IPS DF 4.7 (cell line): ENCODE results near the gene LTA4H.
"Not testable (repeated sequence)": the region's sequence is repeated elsewhere in the genome, so short reads cannot be mapped to it uniquely, and the experiment has no call there.

Experiments
- DNase-seq: peaks from one replicate; pipeline ENCODE4 v3.0.0-alpha.2; 2013; ENCODE audit warnings: low spot score; ENCODE audit errors: extremely low read depth

LTA4H gene

DNA sequence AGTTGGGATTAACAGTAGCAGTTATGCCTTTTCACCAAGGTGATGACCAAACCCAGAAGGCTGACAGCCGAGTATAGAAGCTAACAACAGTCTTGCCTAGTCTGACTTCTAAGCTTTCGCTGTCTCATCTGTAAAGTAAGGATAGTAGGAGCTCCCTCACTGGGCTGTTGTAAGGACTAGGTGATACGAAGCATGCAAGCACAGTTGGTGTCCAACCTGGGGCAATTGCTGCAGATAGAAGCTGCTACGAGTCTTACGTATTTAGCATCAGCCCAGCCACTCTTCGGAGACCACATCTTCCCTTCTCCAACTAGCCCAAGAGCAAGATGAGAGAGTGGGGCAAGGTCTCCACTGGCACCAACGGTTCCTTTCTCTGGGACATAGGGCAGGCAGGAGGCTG is 45.3 kb downstream of the LTA4H start:
- DNase-seq, result no peak

DNA sequence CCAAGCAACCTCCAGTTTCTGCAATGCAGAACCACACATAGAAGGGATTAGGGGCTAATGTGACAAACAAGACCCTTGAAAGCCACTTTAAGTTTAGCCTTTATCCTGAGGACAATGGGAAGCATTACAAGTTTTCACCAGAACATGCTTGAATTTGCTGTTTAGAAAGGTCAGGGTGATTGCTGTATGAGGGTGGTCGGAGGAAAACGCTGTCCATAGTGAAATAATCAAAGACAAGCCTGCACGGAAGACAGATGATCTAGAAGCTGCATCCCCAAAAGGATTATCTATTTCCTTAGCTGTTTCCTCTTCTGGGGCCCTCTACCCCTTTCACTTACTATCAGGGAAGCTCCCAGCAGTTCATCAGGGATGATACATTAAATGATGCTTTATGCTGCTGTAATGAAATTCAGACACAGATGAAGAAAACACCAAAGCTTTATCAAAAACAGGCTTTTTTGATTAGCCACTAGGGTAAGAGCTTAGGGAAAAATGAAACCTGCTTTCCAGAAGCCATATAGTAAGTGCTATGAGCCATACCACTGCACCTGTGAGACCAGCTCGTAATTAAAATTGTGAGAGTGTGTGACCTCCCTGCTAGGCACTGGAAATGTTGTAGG is 45.8 kb downstream of the LTA4H start:
- DNase-seq, result no peak

DNA sequence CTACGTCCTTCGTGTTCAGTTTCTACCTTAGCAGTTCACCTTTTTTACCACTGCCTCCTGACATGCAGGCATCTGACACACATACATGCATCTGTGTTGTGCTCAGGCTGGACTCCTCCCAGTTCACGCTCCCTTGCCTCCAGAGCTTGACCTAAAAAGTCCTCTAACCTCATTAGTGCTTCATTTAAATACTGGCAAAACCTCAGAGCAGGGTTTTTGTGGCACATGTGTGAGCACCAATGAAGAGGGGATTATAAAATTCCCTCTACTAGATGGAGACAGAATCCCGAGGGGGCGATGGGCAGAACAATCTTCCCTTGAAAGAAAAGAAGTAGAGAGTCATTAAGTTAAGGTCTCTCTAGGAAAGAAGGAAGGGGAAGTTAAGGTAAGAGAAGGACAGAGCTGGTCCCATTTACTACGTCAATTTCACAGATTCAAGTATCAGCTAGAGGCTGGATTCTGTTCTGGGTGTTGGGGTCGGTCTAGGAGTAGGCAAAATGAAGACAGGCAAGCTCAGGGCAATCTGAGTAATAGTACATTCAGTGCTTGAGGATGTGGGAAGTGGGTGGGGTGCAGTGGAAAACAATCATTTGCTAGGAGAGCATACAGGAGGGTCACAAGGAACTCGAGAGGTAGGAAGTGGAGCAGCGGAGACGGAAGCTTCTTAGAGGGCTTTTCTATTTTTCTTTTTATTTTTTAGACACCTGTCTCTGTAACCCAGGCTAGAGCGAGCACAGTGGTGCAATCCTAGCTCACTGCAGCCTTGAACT is 46.7 kb downstream of the LTA4H start:
- DNase-seq, result no peak

DNA sequence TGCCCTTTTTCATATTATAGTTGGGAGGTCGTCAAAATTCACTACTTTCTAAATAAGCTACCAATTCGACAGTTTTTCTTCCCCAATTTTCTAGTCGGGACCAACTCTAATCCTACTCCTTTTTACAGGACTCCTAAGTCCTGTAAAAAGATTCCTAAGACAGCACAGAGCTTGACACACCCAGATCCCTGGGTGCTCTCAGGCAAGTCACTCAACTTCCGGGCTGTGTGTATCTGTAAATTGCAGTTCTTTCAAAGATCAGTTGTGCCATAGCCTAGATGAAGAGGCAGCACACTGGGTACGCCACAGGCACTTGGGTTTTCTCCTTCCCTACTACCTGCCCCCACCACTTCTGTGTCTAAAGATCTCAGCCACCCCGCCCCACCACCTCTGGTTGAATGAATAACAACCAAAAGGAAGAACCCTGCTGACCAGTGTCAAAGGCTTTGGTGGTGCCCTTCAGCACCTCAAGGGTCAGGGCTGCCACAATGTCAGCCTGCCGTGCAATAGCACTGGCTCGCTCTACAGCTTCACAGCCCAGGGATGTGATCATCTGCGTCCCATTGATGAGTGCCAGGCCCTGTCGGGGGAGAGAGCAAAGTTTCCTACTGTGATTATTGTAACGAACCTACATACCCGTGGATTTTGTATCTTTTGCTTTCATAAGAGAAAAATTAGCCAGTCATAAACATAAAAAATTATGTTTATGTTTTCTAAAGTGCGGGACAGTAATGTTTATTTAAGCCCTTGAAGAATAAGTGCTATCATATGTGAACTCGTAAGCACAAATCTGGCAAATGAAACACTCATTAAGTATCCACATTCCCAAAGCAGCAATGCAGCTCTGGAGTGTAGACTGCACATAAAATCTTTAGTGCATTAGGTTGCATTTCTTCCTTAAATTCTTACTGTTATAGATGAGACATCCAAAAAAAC is 48.5 kb downstream of the LTA4H start:
- DNase-seq, result no peak

DNA sequence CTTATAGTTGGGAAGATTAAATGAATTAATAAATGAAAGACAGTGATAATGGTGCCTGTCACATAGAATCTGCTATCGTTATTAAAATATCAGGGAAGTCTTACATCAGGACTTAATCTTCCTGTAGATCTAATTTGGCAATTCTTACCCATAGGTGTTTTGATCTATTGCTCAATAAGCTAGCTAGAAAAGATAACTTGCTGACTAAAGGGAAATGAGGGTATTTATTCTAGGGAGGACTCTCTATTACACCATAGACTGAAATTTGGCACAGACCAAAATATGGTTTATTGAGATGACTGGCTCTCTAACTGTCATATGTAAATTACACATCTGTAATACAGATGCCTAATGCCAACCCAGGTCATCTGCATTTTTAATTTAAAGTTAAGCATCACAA is 50.7 kb downstream of the LTA4H start:
- DNase-seq, result no peak

DNA sequence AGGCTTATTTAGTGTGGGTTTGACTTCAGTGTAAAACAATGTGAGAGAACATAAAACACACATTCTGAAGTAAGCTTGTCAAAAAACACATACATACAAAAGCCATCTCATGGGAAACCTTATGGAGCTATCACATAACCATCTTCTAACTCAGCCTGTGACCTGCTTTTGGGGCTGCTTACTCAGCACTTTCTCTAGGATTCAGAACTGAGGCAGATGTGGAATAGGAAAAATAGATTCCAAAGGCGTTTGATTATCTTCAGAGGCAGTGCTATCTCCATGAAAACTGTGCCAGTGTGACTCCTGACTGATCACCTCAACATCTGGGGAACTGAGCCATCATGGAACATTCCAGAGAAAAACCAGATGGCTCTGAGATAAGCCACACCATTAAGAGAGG is 52.8 kb downstream of the LTA4H start:
- DNase-seq, result no peak

DNA sequence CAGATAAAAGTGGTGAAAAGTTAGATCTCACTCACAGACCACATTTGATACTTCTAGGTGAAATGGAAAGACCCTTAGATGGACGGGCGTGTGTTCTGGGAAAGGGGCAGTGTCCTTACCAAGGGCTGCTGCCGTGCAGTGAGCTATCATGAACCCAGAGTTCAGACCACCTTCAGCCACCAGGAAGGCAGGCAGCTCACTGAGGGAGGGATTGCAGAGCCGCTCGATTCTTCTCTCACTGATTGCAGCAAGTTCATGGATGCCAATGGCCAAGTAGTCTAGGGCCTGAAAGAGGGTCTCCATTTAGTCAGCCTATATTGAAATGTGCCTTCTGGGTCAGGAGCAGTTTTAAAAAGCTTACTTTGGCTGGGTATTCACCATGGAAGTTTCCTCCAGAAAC is 55.0 kb downstream of the LTA4H start:
- DNase-seq, result no peak

DNA sequence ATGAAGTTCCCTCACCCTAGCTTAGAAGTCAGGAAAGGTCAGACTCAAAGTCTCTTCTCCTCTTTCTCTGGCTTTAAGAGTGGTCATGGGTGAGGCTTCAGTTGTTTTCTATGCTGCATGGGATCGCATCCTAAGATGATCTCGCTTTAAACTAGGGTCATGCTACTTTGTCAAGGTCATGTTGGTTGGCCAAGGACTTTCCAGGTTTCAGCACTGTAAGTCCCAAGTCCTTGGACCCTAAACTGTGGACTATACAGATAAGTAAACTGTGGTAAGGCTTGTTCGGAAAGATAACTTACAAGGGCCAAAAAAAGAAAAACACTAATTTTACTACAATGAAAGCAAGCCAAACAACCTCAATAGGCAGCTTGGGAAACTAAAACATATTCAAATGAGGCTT is 56.6 kb downstream of the LTA4H start:
- DNase-seq, result no peak

DNA sequence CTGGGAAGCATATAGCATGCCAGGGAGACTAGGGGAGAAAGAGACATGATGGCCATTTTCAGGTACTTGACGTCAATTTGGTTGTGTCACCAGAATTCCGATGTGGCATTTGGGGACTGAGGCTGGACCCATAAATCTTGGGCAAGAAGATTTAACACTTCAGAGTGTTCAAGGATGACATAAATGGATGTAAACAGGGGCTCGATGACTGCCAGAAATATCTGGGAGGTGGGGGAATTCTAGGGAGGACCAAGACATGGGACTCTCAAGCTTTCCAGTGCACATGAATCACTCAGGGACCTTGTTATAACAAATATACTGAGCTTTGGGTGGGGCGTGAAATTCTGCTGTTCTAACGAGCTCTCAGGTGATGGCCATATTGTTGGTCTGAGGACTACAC is 57.0 kb downstream of the LTA4H start:
- no peak for DNase-seq

DNA sequence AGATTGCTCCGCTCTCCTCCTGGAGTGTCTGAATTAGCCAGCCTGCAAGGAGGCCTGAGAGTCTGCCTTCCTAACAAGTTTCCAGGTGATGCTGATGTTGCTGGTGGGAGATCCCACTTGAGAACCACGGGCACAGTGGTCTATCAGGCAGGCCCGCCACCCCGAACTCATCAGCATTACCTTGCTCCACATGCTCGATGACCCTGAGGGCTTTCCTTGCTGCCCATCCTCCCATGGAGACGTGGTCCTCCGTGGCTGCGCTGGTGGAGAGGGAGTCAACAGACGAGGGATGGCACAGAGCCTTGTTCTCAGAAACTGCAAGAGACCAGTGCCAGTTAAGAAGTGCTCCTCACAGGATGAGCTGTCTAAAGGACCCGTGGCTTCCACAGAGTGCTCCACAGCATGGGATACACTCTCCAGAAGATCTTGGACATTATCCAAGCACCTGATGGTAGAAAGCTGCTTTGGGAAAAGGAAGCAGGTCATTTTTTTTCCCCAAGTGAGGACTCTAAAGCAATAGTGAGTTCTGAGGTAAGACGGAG is 57.6 kb downstream of the LTA4H start:
- no peak for DNase-seq

DNA sequence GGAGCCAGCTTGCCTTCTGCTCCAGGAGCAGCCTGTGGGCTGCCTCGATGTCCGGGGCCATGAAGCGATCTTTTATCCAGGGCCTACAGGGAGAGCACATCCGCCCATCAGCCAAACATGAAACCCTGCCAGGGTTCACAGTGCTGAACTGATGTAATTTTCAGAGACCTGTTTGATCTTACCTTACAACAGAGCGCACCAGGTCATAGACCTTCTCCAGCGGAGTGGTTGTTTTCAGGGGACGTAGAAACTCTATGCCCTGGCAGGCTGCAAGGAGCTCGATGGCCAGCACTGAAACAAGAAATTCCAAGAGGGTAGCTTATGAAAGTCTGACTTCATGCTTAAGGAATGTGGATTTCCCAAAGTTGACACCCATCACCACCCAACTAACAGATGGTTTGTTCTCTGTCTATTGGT is 59.0 kb downstream of the LTA4H start:
- no peak for DNase-seq

DNA sequence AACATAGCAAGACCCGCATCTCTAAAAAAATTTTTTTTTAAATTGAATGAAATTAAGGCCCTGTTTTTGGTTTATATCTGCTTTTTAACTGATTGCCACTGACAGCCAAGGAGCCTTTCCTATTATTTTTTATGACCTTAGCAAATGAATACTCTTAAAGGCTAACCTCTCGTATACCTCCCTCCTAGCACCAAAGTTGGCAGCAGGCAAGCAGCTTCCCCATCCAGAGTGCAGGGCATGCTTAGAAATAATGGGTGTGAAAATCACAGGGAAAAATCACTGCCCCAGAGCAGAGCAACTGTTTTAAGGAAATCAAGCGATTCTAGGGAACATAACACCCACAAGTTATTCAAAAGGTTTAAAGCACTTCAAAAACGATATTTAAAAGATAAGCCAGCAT is 59.9 kb downstream of the LTA4H start:
- no peak for DNase-seq

DNA sequence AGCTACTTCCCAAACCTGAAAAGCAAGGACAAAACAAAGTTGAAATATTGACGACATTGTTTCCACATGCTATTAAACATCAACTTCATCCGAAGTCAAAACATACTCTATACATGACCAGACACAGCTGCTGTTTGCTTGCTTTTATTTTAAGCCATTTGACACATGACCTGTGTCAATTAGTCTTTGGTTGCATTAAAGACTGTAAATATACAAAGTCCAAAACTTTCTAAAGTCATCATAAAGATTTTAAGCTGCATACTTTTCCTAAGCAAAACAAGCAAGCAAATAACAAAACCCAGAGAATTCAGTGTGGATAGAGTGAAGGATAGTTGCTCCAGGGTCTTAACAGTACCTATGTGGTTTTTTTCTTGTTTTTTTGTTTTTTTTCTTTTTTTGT is 61.0 kb downstream of the LTA4H start:
- no peak for DNase-seq

DNA sequence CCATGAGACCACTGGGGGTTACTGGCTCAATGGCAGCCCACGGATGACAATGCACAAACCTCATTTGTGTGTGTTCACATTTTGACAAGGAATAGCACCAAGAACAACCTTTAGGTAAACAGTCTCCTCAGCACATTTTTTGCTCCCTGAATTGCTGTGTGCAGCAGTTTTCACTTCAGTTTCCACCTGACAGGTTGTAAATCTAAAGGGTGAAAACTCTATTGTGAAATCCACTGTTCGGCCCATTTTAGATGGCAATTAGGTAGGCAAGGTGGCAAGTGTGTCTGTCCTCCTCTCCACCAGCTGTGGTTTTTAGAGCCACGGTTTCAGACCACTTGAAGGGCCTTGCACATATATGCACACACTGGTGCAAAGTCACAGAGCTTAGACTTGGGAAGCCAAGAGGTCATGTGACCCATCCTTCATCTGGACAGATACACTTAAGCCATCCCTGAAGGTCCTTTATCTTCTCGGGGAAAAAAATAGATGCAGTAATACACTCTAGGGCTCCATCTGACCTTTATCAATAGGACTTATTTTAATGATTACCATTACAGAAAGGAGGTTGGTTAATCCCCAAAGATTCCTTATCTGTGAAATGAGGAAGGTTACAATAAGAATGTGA is 62.4 kb downstream of the LTA4H start:
- no peak for DNase-seq

DNA sequence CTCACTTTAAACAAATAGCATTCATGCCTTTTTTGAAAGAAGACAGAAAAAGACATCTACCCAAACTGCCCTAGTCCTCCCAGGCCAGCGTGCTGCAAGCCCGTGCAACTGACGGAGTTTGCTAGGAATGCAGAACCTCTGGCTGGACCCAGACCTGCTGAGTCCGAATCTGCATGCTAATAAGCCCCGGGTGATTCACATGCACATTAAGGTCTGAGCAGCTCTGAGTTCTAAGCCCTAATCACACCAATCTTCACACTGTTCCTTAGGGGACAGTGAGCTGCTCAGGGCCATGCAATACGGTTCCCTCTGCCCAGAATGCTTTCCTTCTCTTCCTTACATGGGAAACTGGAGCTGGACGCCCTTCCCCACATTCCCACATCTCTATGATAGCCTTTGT is 64.5 kb downstream of the LTA4H start:
- peak; percentile 92 for DNase-seq

DNA sequence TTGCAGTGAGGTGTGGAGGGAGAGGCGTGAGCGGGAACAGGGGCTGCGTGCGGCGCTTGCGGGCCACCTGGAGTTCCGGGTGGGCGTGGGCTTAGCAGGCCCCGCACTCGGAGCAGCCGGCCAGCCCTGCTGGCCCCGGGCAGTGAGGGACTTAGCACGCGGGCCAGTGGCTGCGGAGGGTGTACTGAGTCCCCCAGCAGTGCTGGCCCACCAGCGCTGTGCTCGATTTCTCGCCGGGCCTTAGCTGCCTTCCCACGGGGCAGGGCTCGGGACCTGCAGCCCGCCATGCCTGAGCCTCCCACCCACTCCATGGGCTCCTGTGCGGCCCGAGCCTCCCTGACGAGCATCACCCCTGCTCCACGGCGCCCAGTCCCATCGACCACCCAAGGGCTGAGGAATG is 66.3 kb downstream of the LTA4H start:
- not testable (repeated sequence) for DNase-seq

DNA sequence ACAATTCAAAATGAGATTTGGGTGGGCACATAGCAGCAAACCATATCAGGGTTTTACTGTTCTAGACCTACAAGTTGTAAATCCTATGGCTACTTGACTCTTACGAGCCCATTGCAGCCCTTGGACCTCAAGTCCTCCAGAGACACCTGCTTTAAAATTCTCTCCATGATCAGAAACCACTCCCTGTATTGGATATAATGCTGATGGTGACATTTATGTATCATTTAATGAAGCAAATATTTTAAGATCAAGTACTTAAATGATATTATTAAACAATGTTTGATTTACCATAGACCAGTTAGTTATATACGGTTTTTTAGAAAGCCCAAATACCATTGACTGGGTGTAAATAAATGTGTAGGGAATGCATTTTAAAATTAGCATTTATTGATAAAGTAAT is 68.1 kb downstream of the LTA4H start:
- no peak for DNase-seq

DNA sequence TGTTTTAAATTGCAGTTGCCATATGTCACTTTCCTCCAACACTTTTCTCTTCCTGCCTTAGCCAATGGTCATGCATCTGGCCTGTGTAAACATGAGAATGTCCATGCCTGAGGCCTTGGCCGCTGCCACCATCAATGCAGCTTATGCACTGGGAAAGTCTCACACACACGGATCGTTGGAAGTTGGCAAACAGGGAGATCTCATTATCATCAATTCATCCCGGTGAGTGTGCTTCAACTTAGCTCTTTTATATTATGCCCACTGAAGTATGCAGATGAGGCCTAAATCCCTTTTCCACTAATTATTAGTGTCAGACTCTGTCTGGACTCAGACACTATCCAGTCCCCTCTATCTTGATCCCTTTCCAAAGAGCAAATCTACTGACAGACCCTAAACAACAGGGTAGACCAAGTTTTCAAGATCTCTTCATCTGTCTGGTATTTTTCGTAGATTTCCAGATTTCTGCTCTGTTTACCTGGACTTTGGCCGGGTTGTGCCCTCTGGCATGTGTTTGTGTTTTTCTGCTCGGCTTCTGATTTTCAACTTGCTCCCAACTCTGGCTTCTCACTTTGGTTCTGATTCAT is 69.0 kb downstream of the LTA4H start:
- DNase-seq, result no peak

DNA sequence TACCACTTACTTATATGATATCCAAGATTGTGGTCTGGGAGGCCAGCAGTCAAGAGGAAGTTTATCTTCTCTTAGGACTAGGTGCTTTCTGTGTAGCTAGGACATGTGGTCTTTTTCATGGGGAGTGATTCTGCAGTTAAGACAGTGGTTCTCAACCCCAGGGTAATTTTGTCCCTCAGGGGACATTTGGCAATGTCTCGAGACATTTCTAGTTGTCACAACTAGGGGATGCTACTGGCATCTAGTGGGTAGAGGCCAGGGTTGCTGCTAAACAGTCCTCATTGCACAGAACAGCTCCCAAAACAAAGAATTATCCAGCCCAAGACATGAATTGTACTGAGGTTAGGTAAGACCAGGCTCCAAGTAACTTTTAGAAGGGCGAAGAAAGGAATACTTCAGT is 72.3 kb downstream of the LTA4H start:
- DNase-seq, result no peak

DNA sequence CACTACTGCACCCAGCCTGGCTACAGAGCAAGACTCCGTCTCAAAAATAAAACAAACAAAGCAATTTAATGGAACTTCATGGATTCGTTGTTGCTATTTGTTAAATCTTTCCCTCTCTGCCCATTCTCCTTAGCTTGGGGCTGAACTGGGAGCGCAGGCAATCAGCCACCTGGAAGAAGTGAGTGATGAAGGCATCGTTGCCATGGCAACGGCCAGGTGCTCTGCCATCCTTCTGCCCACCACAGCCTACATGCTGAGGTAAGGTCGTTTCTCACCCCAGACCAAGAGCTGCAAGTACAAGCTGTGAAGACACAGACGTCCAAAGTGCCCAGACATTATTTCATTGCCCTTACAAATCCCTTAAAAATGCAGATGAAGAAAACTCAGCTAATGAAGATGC is 73.2 kb downstream of the LTA4H start:
- no peak for DNase-seq

DNA sequence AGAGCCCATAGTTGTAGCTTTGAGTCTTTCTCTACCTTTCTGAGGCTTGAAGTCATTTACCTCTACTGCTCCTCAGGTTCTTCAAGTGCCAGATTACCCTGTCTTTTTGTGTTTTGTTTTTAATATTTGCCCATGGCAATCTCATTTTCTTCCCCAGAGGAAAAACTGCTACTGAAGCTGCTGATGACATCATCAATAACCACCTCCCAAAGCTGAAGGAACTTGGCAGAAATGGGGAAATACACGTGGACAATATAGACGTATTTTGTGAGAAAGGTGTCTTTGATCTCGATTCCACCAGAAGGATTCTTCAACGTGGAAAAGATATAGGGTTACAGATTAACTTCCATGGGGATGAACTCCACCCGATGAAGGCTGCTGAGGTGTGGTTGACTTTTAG is 75.1 kb downstream of the LTA4H start:
- no peak for DNase-seq
